GM19193 (cell line): ENCODE data around the gene CACNA2D3.

Experiments
- POLR2A ChIP-seq: IDR thresholded peaks from 4 replicates; pipeline ENCODE4 v1.6.1; 2011; ENCODE audit not compliant: insufficient read depth, insufficient read length; ENCODE audit errors: extremely low read depth

CACNA2D3 gene

GRCh38 chr3:55090291-55090690, 967.9 kb downstream of the CACNA2D3 start:
- no peak for TF ChIP-seq POLR2A

DNA sequence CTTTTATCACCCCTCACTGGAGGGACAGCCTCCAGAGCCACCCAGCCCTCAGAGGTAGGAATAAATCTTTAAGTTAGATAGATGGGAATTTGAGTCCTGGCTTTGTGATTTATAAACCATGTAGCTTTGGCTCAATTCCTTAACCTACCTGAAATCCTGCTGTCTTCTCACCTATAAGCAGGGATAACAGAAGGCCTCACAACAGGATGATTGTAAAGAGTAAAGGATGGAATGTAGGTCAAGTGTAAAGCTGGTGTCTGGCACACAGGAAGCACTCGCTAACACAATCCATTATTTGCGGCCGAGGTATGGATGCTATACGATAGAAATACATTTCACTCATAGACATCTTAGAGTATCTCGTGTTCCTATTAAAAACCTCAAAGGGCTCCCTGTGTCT, 968.4 kb downstream of the CACNA2D3 start:
- TF ChIP-seq POLR2A, result no peak

GRCh38 chr3:55091381-55092225, 969.3 kb downstream of the CACNA2D3 start:
- no peak for TF ChIP-seq POLR2A

- no peak for TF ChIP-seq POLR2A
These were observed 972.3 kb downstream of the CACNA2D3 start for GRCh38 chr3:55094676-55095075.

DNA sequence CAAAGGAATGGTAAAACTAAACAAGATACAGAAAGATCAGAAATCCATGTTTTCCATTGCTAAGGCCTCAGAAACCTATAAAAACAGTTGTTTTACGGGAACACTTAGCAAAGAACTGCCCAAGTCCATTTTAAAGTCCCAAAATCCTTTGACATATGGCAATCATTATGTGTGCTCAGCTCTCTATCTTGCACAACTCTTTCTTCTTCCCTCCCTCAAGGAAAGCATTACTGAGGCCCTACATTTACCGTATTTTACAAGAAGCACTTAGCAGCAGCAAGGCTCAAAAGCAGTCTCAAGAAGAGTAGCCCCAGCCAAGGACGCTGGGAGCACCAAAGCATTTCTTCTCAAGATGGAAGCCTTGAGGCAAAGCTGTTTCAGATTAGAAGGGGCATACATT, 975.1 kb downstream of the CACNA2D3 start:
- TF ChIP-seq POLR2A, result no peak

DNA sequence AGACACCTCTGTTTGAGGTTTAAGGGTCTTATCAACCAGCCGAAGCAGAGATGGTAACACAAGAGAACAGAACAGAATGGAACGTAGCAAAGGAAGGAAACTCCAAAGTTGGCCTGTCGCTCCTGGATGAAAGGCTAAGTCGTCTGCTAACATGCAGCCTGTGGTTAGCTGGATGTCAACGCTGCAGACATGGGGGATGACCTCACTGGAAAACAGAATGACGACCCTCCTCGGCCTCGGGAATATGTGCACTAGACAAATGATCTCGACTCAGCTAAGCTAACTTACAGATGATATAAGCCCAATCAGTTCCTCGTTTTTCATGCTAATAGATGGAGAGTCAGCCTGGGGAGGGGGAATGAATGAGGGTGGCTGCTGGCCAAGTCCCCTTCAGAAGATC, 983.3 kb downstream of the CACNA2D3 start:
- TF ChIP-seq POLR2A, result no peak

- TF ChIP-seq POLR2A, result no peak
These were observed 984.8 kb downstream of the CACNA2D3 start for GRCh38 chr3:55107187-55107586.

- TF ChIP-seq POLR2A, result no peak
These were observed 996.1 kb downstream of the CACNA2D3 start for GRCh38 chr3:55118451-55118850.

DNA sequence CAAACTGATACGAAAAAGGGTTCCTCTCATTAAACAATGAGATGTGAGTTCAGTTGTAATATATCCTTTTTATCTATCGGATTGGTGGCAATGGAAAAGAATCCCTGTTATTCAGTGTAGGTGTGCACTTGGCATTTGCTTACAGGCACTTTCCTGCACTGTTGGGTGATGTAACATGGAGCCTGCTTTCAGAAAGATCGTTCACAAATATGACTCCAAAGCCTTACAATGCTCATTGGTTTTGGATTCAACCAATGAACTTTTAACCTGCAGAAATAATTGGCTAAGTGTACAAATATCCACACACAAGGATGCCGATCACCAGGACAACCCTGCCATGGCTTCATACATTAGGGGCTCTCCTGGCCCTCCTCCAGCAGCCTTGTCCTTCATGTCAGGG, 996.9 kb downstream of the CACNA2D3 start:
- TF ChIP-seq POLR2A, result no peak

- no peak for TF ChIP-seq POLR2A
These were observed 1000.0 kb downstream of the CACNA2D3 start for GRCh38 chr3:55122312-55122711.
